Naive thymus-derived CD4-positive, alpha-beta T cell (primary cell): ENCODE results near the gene SCGB2A2. TPM values are rescaled to one million over a fixed set of nuclear protein-coding genes. Genes with fewer than 3 reads are reported as not detected.
A peak's percentile ranks its signal among the peaks of the same experiment; 100 is the strongest.

Source experiments
- ATAC-seq: fragments of 150-1000 bp; cut with Tn5 transposase; 2 replicates; pipeline ENCODE4 v1.10.0; 2021; ENCODE audit warnings: mild to moderate bottlenecking, moderate library complexity
- CTCF ChIA-PET: fragments of 350-600 bp; sonication (Branson Sonifier 250); formaldehyde crosslinking; loops from one replicate; lab custom pipeline; 2021; ENCODE audit warnings: antibody characterized with exemption; lab: Charles Lee
- POLR2A ChIA-PET: fragments of 350-600 bp; sonication (Branson Sonifier 250); formaldehyde crosslinking; loops from one replicate; lab custom pipeline; 2021; ENCODE audit warnings: antibody characterized with exemption, inconsistent platforms; lab: Charles Lee
- DNase-seq, 9 donors: peaks; one replicate each; pipeline versions ENCODE4 v3.0.0 to v3.0.0-alpha.2; 2020 to 2022; ENCODE audit warnings: mixed read lengths in 1 of 9
- H3K27ac ChIP-seq: one replicate; pipeline ENCODE4 v1.7.0; 2013; ENCODE audit warnings: mild to moderate bottlenecking, low read depth, low read length, moderate library complexity
- H3K27me3 ChIP-seq, 2 donors: one replicate each; pipeline ENCODE4 v1.7.0; 2013; ENCODE audit warnings: low read length in 2 of 2, mild to moderate bottlenecking in 2 of 2, moderate library complexity in 2 of 2; ENCODE audit not compliant: control insufficient read depth in 2 of 2, insufficient read depth in 2 of 2
- H3K36me3 ChIP-seq, 3 experiments: 1 replicate in 2 of 3; 2 replicates in 1 of 3; pipeline ENCODE4 v1.7.0; 2013; ENCODE audit warnings: low read length in 3 of 3, mild to moderate bottlenecking in 3 of 3, moderate library complexity in 1 of 3; ENCODE audit not compliant: insufficient read depth in 3 of 3, control insufficient read depth in 2 of 3
- H3K4me1 ChIP-seq, 2 donors: one replicate each; pipeline ENCODE4 v1.7.0; 2013; ENCODE audit warnings: low read length in 2 of 2, mild to moderate bottlenecking in 2 of 2, moderate library complexity in 1 of 2; ENCODE audit not compliant: control insufficient read depth in 2 of 2, insufficient read depth in 2 of 2
- H3K4me3 ChIP-seq: 2 replicates; pipeline ENCODE4 v1.7.0; 2013; ENCODE audit warnings: mild to moderate bottlenecking, low read length
- H3K9me3 ChIP-seq, 3 experiments: 1 replicate in 2 of 3; 2 replicates in 1 of 3; pipeline ENCODE4 v1.7.0; 2013; ENCODE audit warnings: low read length in 3 of 3; ENCODE audit not compliant: control insufficient read depth in 2 of 3
- H3K27ac Mint-ChIP-seq, 9 donors: one replicate each; pipeline ENCODE4 v1.8.0; 2020 to 2022; ENCODE audit warnings: mixed read lengths in 9 of 9, mild to moderate bottlenecking in 8 of 9, moderate library complexity in 5 of 9, inconsistent platforms in 2 of 9
- H3K27me3 Mint-ChIP-seq, 5 donors: one replicate each; pipeline ENCODE4 v1.8.0; 2021 to 2022; ENCODE audit warnings: mixed read lengths in 5 of 5, mild to moderate bottlenecking in 1 of 5
- H3K36me3 Mint-ChIP-seq, 5 donors: one replicate each; pipeline ENCODE4 v1.8.0; 2020 to 2022; ENCODE audit warnings: mixed read lengths in 5 of 5, mild to moderate bottlenecking in 3 of 5, inconsistent platforms in 1 of 5
- H3K4me1 Mint-ChIP-seq, 7 donors: one replicate each; pipeline ENCODE4 v1.8.0; 2020 to 2022; ENCODE audit warnings: mixed read lengths in 7 of 7, mild to moderate bottlenecking in 3 of 7, inconsistent platforms in 1 of 7
- H3K4me3 Mint-ChIP-seq, 10 donors: one replicate each; pipeline ENCODE4 v1.8.0; 2020 to 2022; ENCODE audit warnings: mild to moderate bottlenecking in 10 of 10, mixed read lengths in 10 of 10, moderate library complexity in 6 of 10, inconsistent platforms in 2 of 10
- H3K9me3 Mint-ChIP-seq, 11 donors: one replicate each; pipeline ENCODE4 v1.8.0; 2020 to 2022; ENCODE audit warnings: mixed read lengths in 11 of 11, mild to moderate bottlenecking in 4 of 11, inconsistent platforms in 1 of 11, moderate library complexity in 1 of 11
- intact Hi-C, 2 donors: fragments of 100-400 bp; cut with micrococcal nuclease; formaldehyde crosslinking; loops; one replicate each; pipeline ENCODE4 v1.15.1; 2023
- polyA plus RNA-seq, 2 donors: library from polyadenylated mRNA; unstranded; fragments of 300-500 nt; fragmentation: Illumina TruSeq; gene quantifications; one replicate each; pipeline ENCODE4 v1.2.3, GENCODE V29; 2021
- total RNA-seq, 6 experiments: library from RNA in 5 of 6; stranded (reverse) in 5 of 6; gene quantifications; 1 replicate in 5 of 6; 2 replicates in 1 of 6; pipeline ENCODE4 v1.2.3 and lab custom pipeline; 2021 to 2026

The SCGB2A2 gene
- total and polyA plus RNA-seq, 7 experiments from 2014 or later, result not detected

DNA sequence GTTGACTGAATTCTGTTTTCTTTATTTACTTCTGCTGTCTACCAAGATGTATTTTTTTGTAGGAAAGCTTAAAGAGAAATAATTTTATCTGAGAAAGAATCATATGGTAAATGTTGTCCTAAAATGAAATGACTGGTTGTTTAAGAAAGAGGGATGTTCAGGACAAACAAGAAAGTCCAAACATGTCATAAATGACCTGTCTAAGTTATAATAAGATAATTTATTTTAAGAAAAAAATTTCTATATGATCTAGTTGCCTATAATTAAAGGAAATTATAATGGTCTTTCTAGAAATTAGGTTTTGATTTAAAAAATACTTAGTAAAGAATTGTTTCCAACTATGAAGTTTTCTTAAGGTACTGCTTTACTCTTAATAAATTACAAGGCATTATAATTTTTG lies 10.5 kb downstream of the SCGB2A2 start:
- Mint-ChIP-seq H3K4me1 (no peaks in the 10 kb centered on the region), H3K9me3 (peaks cover 0 to 1% (median 0%) of the 10 kb centered on the region in 11 donors), H3K4me3 (no peak overlapping the region), H3K27me3 (peaks cover 3 to 10% (median 5%) of the 10 kb centered on the region in 5 donors), H3K36me3 (peaks cover 0 to 3% (median 0%) of the 10 kb centered on the region in 5 donors), H3K27ac (no peak overlapping the region)
- ChIA-PET CTCF (no interaction called here), POLR2A (no interaction called here)
- Histone ChIP-seq H3K27me3 (no peaks in the 10 kb centered on the region), H3K9me3 (no peaks in the 10 kb centered on the region), H3K4me3 (no peak overlapping the region), H3K4me1 (no peaks in the 10 kb centered on the region), H3K27ac (no peak overlapping the region), H3K36me3 (no peaks in the 10 kb centered on the region)
- ATAC-seq (no peak), DNase-seq (no peak)
- intact Hi-C loops, result no loop called here

DNA sequence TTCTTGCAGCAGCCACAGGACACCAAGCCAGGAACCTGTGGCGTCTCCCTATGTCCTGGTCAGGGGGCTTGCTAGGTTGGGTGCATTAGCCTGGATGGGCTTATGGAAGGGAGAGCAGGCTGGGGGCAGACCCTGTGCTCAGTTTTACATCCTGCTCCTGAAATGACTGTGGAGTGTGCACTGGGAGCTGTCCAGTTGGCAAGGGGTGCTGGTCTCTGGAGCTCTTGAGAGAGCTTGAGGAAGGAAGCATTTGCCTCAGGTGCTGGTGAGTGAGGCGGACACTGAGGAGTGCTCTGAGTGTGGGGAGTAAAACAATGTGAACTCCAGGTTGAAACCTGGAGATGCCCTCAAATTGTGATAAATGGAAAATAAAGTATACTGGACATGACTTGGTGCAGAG lies 25.5 kb downstream of the SCGB2A2 start:
- Histone ChIP-seq H3K4me1 (no peaks in the 10 kb centered on the region), H3K36me3 (no peaks in the 10 kb centered on the region), H3K27me3 (peaks cover 0 to 3% of the 10 kb centered on the region in 2 donors), H3K9me3 (no peaks in the 10 kb centered on the region), H3K4me3 (no peak overlapping the region), H3K27ac (no peak overlapping the region)
- intact Hi-C loops, result no loop called here
- DNase-seq (no peak), ATAC-seq (no peak)
- POLR2A ChIA-PET, result no interaction called here
- Mint-ChIP-seq H3K4me3 (no peak overlapping the region), H3K27me3 (peaks cover 17 to 29% (median 20%) of the 10 kb centered on the region in 5 donors), H3K36me3 (no peaks in the 10 kb centered on the region), H3K4me1 (no peaks in the 10 kb centered on the region), H3K9me3 (peaks cover 0 to 3% (median 0%) of the 10 kb centered on the region in 11 donors), H3K27ac (no peak overlapping the region)
- CTCF ChIA-PET, result no interaction called here

DNA sequence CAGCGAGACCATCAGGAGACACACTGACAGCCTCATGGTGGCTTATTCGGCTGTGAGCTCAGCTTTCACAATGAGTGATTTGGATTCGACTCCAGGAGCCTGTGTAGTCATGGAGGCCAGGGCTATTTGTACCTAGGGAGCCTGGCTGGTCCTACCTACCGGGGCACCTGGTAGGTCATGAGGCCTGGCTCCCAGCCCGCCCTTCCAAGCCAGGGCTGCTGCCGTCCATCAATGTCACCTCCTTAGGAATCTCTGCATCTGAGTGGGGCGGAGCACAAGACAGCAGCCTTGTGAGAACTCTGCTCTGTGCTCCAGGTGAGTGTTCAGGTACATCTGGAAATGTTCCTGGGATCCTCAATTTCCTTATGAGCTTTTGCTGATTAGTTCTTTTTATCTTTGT lies 29.0 kb downstream of the SCGB2A2 start, which contains the start of gene SCGB1D4:
TSS of gene SCGB1D4 (minus strand) at position 101 of the 400 bp plus-strand sequence. CDS start at position 36, 65 bp downstream.
- intact Hi-C loops, result no loop called here
- no peaks in the 10 kb centered on the region for H3K27me3 ChIP-seq
- no peaks in the 10 kb centered on the region for H3K4me1 ChIP-seq
- Mint-ChIP-seq H3K27ac (no peak within 1 kb of the TSS), H3K4me3 (no peak within 1 kb of the TSS), H3K27me3 (peaks cover 17 to 35% (median 28%) of the 10 kb centered on the region in 5 donors), H3K36me3 (no peaks in the 10 kb centered on the region), H3K4me1 (no peaks in the 10 kb centered on the region), H3K9me3 (peaks cover 0 to 2% (median 0%) of the 10 kb centered on the region in 11 donors)
- POLR2A ChIA-PET, result no interaction called here
- ATAC-seq (no peak), DNase-seq (no peak)
- H3K36me3 ChIP-seq, result no peaks in the 10 kb centered on the region
- H3K27ac ChIP-seq, result no peak within 1 kb of the TSS
- no peak within 1 kb of the TSS for H3K4me3 ChIP-seq
- CTCF ChIA-PET, result no interaction called here
- no peaks in the 10 kb centered on the region for H3K9me3 ChIP-seq

GRCh38 chr11:62306227-62306626 lies 36.3 kb downstream of the SCGB2A2 start:
- peaks cover 9 to 48% (median 28%) of the 10 kb centered on the region in 5 donors for H3K27me3 Mint-ChIP-seq
- peaks cover 0 to 3% (median 0%) of the 10 kb centered on the region in 5 donors for H3K36me3 Mint-ChIP-seq
- DNase-seq, result no peak
- intact Hi-C loops, result no loop called here
- Histone ChIP-seq H3K4me3 (no peak overlapping the region), H3K4me1 (no peaks in the 10 kb centered on the region), H3K9me3 (no peaks in the 10 kb centered on the region), H3K27ac (no peak overlapping the region), H3K27me3 (no peaks in the 10 kb centered on the region), H3K36me3 (no peaks in the 10 kb centered on the region)
- no peak for ATAC-seq
- no peak overlapping the region for H3K27ac Mint-ChIP-seq
- CTCF ChIA-PET, result no interaction called here
- H3K4me1 Mint-ChIP-seq, result peaks cover 0 to 5% (median 3%) of the 10 kb centered on the region in 7 donors
- peaks cover 0 to 11% (median 5%) of the 10 kb centered on the region in 11 donors for H3K9me3 Mint-ChIP-seq
- POLR2A ChIA-PET, result no interaction called here
- H3K4me3 Mint-ChIP-seq, result no peak overlapping the region

- no peak for DNase-seq
- Mint-ChIP-seq H3K9me3 (peaks cover 0 to 11% (median 5%) of the 10 kb centered on the region in 11 donors), H3K4me1 (peaks cover 0 to 16% (median 13%) of the 10 kb centered on the region in 7 donors), H3K27ac (no peak overlapping the region), H3K36me3 (peaks cover 0 to 3% (median 0%) of the 10 kb centered on the region in 5 donors), H3K4me3 (no peak overlapping the region), H3K27me3 (peaks cover 9 to 47% (median 36%) of the 10 kb centered on the region in 5 donors)
- Histone ChIP-seq H3K9me3 (no peaks in the 10 kb centered on the region), H3K4me1 (no peaks in the 10 kb centered on the region), H3K4me3 (no peak overlapping the region), H3K36me3 (no peaks in the 10 kb centered on the region), H3K27ac (no peak overlapping the region), H3K27me3 (no peaks in the 10 kb centered on the region)
- no peak for ATAC-seq
- intact Hi-C loops, result no loop called here
- ChIA-PET POLR2A (no interaction called here), CTCF (no interaction called here)
Observed at GRCh38 chr11:62307950-62308349, 38.0 kb downstream of the SCGB2A2 start.

DNA sequence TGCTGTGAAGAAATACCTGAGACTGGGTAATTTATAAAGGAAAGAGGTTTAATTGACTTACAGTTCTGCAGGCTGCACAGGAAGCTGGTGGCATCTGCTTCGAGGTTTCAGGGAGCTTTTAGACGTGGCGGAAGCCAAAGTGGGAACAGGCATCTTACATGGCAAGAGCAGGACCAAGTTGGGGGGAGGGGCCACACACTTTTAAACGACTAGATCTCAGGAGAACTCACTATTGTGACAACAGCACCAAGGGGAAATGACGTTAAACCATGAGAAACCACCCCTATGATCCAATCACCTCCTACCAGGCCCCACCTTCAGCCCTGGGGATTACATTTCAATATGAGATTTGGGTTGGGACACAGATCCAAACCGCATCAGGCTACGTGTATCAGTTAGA lies 40.0 kb downstream of the SCGB2A2 start:
- ATAC-seq (no peak), DNase-seq (no peak)
- H3K9me3 Mint-ChIP-seq, result peaks cover 0 to 11% (median 5%) of the 10 kb centered on the region in 11 donors
- peaks cover 14 to 61% (median 42%) of the 10 kb centered on the region in 5 donors for H3K27me3 Mint-ChIP-seq
- H3K27me3 ChIP-seq, result no peaks in the 10 kb centered on the region
- no peaks in the 10 kb centered on the region for H3K36me3 ChIP-seq
- H3K27ac Mint-ChIP-seq, result no peak overlapping the region
- ChIA-PET CTCF (interaction anchor here (1.3 to 2.8 kb wide), 2 partner anchors 12 to 512 kb away, joined by 3 to 9 read pairs; no protein-coding TSS in a partner anchor), POLR2A (no interaction called here)
- H3K9me3 ChIP-seq, result no peaks in the 10 kb centered on the region
- no peak overlapping the region for H3K27ac ChIP-seq
- H3K36me3 Mint-ChIP-seq, result peaks cover 0 to 3% (median 0%) of the 10 kb centered on the region in 5 donors
- H3K4me3 ChIP-seq, result no peak overlapping the region
- no peaks in the 10 kb centered on the region for H3K4me1 ChIP-seq
- intact Hi-C loops, result loop anchor here (2.0 to 5.0 kb wide), 4 partner anchors 77 to 513 kb away; no protein-coding TSS in a partner anchor
- H3K4me3 Mint-ChIP-seq, result peak overlapping the region in 1 of 10 donors; percentile 5
- peaks cover 0 to 16% (median 13%) of the 10 kb centered on the region in 7 donors for H3K4me1 Mint-ChIP-seq

GRCh38 chr11:62315431-62315830 lies 45.5 kb downstream of the SCGB2A2 start:
- ChIA-PET POLR2A (no interaction called here), CTCF (no interaction called here)
- Histone ChIP-seq H3K9me3 (no peaks in the 10 kb centered on the region), H3K36me3 (no peaks in the 10 kb centered on the region), H3K27ac (no peak overlapping the region), H3K4me3 (no peak overlapping the region), H3K4me1 (no peaks in the 10 kb centered on the region), H3K27me3 (no peaks in the 10 kb centered on the region)
- Mint-ChIP-seq H3K4me1 (peaks cover 0 to 16% (median 13%) of the 10 kb centered on the region in 7 donors), H3K27ac (no peak overlapping the region), H3K36me3 (no peaks in the 10 kb centered on the region), H3K9me3 (peaks cover 0 to 2% (median 0%) of the 10 kb centered on the region in 11 donors), H3K4me3 (no peak overlapping the region), H3K27me3 (peaks cover 17 to 55% (median 21%) of the 10 kb centered on the region in 5 donors)
- DNase-seq (no peak), ATAC-seq (peak; percentile 43)
- intact Hi-C loops, result no loop called here
